Activated T-helper 9 cell treated with anti-CD3 and anti-CD28 coated beads, Interleukin-2, amount 50 U/mL, for 16 hours (primary cell): ENCODE measurements around the gene GRK1.
"Not testable (repeated sequence)": the region's sequence is repeated elsewhere in the genome, so short reads cannot be mapped to it uniquely, and the experiment has no call there.

Experiments used
- DNase-seq: peaks from one replicate; pipeline ENCODE4 v3.0.0-alpha.2; 2020; ENCODE audit warnings: low read depth

The GRK1 gene

DNA sequence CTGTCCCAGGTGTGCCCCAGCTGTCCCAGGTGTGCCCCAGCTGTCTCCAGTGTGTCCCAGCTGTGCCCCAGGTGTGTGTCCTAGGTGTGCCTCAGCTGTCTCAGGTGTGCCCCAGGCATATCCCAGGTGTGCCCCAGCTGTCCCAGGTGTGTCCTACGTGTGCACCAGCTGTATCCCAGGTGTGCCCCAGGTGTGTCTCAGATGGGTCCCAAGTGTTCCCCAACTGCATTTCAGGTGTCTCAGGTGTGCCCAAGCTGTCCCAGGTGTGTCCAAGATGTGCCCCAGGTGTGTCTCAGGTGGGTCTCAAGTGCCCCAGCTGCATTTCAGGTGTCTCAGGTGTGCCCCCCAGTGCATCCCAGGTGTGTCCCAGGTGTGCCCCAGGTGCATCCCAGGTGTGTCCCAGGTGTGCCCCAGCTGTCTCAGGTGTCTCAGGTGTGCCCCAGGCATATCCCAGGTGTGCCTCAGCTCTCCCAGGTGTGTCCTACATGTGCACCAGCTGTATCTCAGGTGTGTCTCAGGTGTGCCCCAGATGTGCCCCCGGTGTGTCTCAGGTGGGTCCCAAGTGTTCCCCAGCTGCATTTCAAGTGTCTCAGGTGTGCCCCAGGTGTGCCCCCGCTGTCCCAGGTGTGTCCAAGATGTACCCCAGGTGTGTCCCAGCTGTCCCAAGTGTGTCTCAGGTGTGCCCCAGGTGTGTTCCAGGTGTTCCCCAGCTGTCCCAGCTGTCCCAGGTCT is 1.3 kb upstream of the GRK1 start:
- DNase-seq: no peak

DNA sequence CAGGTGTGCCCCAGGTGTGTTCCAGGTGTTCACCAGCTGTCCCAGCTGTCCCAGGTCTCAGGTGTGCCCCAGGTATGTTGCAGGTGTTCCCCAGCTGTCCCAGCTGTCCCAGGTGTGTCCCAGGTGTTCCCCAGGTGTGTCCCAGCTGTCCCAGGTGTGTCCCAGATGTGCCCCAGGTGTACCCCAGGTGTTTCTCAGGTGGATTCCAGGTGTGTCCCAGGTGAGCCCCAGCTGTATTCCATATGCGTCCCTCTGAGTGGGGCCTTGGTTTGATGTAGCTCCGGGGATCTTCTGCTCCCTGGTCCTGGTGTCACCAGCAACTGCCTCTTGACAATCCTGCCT is 719 bp upstream of the GRK1 start:
- DNase-seq: no peak

DNA sequence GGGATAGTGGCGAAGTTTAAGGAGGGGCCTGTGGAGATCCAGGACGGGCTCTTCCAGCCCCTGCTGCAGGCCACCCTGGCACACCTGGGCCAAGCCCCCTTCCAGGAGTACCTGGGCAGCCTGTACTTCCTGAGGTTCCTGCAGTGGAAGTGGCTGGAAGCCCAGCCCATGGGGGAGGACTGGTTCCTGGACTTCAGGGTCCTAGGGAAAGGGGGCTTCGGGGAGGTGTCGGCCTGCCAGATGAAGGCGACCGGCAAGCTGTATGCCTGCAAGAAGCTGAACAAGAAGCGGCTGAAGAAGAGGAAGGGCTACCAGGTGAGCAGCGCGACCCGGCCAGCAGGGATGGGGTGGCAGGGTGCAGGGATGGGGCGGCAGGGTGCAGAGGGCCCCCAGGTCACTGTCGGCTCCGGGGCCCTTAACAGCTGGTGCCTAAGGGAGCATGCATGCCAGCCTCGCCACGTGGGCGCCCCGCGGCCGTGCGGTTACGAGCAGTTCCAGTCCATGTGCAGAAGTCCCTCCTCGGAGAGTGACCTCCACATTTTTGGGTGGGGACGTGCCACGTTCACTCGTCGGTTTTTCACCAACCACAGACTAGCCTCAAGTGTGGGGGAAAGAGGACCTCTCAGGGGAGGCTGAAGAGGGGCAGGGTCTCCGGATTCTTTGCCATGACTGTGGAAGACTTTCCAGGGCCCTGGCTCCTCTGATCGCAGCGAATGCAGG is 912 bp downstream of the GRK1 start:
- DNase-seq: no peak

DNA sequence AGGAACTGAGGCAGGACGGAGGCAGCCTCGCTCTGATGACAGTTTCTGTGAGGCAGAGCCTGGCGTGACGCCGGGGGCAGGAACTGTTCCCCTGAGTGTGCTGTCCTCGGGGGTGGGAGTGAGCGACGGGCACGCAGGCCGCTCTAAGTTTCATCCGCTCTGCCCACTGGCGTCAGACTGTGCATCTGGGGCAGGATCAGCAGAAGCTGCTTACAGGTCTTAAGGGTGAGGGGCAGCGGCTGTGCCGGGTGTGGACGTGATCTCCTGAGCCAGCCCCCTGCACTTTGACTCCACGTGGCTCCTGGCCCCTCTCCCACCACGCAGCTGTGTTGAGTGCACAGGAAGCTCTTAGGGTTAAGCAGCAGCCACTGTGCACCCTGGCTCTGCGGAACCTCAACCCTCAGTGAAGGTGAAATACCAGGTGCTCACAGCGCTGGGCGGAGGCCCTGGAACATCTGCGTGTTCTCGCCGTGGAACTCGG is 1.5 kb downstream of the GRK1 start:
- no peak for DNase-seq

DNA sequence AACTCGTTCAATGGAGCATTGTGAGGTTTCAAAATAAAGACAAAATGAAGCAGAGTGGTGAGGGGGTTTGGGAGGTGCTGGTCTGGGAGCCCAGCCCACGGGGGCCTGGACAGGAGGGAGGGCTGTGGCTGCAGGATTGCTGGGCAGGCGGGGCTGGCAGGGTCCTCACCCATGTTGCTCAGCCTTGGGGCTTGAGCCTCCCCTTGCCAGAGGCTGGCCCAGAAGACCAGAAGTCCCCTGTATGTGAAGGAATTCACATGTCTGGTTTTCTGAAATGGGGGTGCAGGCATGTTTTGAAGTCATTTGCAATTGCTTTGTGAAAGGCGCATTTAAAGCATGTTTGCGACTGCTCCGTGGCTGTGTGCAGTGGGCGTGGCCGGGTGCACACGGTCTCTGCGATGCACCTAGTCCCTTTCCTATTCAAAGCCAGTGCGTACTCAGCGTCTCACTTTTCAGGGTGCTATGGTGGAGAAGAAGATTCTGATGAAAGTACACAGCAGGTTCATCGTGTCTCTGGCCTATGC is 2.3 kb downstream of the GRK1 start:
- DNase-seq: no peak

DNA sequence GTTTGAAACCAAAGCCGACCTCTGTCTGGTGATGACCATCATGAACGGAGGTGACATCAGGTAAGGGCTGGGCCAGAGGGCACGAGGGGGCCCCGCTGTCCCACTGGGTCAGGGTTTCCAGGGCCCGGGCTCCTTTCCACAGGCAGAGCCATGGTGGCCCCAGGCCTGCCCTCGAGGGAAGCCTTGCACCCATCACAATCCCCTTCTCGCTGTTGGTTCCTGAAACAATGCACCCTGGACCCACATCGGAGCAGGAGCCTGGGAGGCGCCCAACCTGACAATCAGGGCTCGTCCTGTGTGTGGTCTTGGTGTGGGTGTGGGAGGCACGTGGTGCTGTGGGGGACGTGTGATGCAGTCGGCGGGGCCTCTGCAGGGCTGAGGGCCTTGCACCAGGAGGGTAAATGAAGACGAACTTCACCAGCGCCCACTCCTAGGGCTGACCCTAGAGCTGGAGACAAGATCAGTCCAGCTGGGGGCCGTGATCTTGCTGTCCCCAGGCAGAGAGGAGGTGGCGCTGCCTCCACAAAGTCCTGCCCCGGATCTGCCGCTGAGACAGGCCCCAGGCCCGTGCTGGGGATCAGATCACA is 2.8 kb downstream of the GRK1 start:
- no peak for DNase-seq

DNA sequence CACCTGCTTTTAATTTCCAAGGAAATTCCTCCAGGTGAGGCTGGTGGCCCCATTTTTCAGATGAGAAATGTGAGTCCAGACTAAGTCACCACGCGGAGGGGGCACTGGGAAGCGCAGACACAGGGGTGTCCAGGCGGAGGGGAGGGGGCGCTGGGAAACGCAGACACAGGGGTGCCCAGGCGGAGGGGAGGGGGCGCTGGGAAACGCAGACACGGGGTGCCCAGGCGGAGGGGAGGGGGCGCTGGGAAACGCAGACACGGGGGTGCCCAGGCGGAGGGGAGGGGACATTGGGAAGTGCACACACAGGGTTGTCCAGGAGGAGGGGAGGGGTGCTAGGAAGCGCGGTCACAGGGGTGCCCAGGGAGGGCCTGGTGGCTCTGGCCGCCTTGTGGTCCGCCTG is 3.5 kb downstream of the GRK1 start:
- DNase-seq: no peak

DNA sequence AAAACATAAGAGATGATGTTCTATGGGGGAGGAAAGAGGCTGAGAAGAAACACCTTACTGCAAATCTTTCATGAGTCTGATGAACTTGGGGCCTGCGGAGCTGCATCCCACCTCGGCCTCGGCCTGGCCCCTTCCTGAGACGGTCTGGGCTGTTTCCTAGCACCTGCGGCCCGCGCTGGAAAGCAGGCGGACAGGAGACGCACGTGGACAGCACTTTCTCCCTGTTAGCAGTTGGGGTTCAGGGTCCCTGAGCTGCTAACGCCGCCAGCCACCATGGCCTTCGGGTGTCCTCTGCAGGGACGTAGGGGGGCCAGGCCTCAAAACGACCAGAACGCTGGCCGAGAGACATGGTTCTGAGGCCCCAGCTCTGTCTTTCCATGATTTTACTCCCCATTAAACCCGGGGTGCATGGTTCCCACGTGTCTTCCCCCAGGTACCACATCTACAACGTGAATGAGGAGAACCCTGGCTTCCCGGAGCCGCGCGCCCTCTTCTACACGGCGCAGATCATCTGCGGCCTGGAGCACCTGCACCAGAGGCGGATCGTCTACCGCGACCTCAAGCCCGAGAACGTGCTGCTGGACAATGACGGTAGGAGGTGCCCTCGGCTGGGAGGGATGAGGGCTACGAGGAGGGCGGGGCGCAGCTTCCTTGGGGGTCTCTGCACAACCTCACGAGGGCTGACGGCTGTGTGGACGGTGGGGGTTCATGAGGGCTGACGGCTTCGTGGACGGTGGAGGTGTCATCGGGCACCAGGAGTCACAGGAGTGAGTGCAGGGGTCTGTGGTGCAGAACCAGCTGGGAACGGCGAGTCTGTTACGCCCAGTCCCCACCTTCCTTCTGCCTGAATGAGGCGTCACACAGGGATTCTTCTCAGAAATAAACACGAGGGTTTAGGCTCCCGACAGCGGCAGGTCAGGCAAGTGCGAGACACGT is 4.3 kb downstream of the GRK1 start:
- no peak for DNase-seq

DNA sequence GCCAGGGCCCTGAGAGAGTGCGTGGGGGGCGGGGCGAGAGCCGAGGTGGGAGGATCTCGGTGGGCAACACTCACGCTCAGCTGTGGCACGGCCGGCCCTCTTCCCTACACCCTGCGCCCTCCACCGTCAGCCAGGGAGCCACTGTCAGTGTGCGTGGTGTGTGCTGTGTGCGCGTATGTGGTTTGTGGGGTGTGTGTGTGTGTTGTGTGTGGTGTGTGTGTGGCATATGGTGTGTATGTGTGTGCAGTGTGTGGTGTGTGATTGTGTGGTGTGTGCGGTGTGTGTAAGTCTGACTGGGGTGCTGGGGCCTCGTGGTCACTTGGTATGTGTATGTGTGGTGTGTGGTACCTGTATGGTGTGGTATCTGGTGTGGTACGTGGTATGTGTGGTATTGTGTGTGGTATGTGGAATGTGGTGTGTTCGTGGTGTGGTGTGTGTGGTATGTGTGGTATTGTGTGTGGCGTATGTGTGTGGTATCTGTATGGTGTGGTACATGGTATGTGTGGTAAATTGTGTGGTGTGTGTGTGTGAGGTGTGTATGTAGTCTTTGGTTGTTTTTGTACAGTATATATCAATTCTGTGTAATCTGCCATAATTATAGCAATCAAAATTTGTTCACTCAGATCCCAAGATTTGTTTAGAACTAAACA is 5.1 kb downstream of the GRK1 start:
- no peak for DNase-seq

DNA sequence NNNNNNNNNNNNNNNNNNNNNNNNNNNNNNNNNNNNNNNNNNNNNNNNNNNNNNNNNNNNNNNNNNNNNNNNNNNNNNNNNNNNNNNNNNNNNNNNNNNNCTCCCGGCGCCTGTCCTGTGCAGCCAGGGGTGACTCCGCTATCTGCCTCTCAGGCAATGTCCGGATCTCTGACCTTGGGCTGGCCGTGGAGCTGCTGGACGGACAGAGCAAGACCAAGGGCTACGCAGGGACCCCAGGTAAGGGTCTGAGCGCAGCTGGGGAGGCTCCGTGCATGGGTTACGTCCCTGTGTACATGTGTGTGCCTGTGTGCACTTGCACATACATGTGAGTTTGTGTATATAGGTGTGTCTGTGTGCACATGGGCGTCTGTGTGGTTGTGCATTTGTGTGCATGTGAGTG is 55.9 kb downstream of the GRK1 start:
- DNase-seq: no peak

DNA sequence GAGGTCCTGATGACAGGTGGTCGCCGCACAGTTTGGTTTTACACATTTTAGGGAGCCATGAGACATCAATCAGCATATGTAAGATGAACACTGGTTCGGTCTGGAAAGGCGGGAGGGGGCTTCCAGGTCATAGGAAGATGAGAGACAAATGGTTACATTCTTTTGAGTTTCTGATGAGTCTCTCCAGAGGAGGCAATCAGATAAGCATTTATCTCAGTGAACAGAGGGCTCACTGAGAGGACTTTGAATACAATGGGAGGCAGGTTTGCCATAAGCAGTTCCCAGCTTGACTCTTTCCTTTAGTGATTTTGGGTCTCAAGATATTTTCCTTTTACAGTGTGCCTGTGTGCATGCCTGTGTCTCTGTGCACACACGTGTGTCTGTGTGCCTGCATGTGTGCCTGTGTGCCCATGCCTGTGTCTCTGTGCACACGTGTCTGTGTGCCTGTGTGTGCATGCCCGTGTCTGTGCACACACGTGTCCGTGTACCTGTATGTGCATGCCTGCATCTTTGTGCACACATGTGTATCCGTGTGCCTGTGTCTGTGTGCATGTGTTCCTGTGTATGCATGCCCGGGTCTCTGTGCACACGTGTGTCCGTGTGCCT is 56.5 kb downstream of the GRK1 start:
- no peak for DNase-seq

DNA sequence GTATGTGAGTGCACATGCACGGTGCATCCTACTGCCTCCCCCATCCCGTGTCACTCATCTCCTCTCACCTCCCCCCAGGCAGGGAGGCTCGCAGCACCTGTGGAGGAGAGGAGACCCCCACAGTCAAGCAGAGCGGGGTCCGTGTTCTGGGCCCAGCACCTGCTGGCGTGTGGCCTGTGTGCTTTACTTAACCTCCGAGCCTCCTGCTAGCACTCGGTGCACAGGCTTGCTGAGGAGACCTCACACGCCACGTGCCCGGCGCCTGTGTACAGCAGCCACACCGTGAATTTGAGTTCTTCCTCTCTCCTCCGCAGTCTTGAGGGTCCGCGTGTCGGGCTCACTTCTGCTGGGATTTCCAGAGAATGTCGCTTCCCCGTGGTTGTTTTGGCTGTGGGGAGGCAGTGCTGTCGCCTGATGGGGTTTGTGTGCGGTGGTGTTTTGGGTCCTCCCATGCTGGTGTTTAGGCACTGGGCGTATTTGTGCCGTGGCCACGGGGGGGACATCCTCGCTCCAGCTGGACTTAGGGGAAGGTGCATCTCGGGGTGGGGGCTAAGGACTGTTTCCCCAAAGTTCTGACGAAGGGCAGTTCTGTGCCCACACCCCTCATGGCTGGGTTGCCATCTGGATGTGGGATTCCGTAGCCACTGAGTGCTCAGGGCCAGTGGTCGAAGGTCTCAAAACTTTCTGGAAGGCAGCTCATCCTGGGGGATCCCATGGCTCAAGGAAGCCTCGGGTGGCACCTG is 57.2 kb downstream of the GRK1 start:
- DNase-seq: no peak

DNA sequence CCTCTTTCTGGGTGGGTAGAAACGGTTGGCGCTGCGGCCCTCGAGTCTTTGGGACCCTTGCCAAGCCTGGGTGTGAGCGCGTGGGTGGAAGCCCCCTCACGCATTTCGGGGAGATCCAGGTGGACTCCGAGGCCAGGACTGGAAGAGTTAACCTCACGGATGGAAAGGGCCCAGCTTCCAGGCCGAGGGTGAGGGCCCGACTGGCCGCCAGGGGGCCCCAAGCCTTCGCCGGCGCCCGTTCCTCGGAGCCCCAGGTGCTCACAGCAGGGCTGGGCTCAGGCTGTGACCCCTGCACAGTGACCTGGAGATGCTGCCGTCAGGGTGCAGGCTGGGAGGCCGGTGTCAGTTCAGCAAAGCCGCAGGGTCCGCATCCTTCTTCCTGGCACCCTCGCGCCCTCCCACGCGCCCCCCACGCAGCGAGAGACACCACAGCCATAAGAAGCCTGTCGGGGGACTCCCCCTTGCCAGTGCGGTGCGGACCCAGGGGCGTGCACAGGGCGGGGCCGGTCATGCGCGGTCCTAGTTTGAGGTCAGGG is 57.8 kb downstream of the GRK1 start:
- DNase-seq: peak; percentile 84

DNA sequence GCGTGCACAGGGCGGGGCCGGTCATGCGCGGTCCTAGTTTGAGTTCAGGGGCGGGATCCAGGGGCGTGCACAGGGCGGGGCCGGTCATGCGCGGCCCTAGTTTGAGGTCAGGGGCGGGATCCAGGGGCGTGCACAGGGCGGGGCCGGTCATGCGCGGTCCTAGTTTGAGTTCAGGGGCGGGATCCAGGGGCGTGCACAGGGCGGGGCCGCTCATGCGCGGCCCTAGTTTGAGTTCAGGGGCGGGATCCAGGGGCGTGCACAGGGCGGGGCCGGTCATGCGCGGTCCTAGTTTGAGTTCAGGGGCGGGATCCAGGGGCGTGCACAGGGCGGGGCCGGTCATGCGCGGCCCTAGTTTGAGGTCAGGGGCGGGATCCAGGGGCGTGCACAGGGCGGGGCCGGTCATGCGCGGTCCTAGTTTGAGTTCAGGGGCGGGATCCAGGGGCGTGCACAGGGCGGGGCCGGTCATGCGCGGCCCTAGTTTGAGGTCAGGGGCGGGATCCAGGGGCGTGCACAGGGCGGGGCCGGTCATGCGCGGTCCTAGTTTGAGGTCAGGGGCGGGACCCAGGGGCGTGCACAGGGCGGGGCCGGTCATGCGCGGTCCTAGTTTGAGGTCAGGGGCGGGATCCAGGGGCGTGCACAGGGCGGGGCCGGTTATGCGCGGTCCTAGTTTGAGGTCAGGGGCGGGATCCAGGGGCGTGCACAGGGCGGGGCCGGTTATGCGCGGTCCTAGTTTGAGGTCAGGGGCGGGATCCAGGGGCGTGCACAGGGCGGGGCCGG is 58.5 kb downstream of the GRK1 start:
- DNase-seq: peak; percentile 59

DNA sequence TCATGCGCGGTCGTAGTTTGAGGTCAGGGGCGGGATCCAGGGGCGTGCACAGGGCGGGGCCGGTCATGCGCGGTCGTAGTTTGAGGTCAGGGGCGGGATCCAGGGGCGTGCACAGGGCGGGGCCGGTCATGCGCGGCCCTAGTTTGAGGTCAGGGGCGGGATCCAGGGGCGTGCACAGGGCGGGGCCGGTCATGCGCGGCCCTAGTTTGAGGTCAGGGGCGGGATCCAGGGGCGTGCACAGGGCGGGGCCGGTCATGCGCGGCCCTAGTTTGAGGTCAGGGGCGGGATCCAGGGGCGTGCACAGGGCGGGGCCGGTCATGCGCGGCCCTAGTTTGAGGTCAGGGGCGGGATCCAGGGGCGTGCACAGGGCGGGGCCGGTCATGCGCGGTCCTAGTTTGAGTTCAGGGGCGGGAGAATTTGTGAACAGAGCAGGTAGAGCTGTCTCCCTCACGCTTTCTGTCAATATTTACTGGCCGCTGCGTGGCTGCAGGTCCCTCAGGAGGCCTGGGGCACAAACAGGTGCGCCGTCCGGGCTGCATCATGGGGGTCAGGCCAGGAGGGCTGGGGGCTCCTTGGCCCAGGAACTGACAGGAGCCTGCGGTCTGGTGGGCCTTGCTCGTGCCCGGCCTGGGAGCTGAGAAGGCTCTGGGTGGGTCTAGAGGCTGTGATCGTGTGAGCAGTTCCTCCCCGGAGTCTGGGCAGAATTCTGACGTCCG is 59.2 kb downstream of the GRK1 start:
- not testable (repeated sequence) for DNase-seq

DNA sequence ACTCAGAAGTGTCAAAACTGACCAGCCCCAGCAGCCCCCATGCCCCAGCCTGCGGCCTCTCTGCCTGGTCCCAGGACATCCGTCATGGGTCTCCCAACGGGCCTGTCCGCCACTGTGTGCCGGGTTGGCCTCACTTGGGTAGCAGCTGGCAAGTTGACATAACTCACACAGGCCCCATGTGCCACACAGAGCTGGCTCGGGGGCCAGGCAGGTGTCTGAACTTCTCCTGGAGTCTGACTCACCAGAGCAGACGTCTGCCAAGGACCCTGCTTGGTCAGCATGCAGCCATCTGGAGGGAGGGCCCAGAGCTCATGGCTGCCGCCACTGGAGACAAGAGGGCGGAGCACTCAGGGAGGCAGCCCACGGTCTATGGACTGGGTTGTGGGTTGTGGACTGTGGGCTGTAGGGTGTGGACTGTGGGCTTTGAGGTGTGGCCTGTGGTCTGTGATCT is 60.0 kb downstream of the GRK1 start:
- no peak for DNase-seq

DNA sequence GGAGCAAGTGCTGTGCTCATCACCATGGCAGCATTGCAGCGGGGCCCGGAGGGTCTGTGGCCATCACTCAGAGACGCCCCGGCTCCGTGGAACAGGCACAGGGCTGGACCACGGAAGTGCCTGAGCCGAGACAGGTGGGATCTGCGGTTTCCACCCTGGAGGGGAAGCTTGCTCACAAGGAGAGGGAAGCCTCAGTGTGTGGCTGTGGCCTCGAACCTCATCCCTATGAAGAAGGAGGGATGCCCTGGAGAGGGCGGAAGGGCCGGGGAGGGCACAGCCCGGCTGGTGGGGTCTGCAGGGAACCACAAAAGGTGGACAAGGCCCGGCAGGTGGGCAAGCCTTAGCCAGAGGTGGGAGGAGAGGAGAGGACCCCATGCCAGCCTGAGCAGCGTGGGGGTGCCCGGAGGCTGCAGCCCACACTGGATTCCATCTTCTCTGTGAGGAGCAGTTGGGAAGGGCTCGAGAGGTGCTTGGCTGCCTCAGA is 61.6 kb downstream of the GRK1 start:
- DNase-seq: no peak
